ENCODE data around the gene CLDN9. TPM values are rescaled to one million over a fixed set of nuclear protein-coding genes. Genes with fewer than 3 reads are reported as not detected.

The CLDN9 gene
- total RNA-seq, 1 donor from 2014 or later: 2.3 TPM

GRCh38 chr16:3026609-3027488, 14.1 kb downstream of the CLDN9 start:
- DNase-seq (ENCODE audit: low spot score): no peak
- intact Hi-C loops (cut with DNase I): no loop called here

GRCh38 chr16:3027489-3027795, 14.7 kb downstream of the CLDN9 start:
- no peak for DNase-seq (ENCODE audit: low spot score)
- intact Hi-C loops (cut with DNase I): no loop called here

- peak; percentile 93 for DNase-seq (ENCODE audit: low spot score)
- intact Hi-C loops (cut with DNase I): no loop called here
Measured at GRCh38 chr16:3027983-3028715, 15.4 kb downstream of the CLDN9 start.

DNA sequence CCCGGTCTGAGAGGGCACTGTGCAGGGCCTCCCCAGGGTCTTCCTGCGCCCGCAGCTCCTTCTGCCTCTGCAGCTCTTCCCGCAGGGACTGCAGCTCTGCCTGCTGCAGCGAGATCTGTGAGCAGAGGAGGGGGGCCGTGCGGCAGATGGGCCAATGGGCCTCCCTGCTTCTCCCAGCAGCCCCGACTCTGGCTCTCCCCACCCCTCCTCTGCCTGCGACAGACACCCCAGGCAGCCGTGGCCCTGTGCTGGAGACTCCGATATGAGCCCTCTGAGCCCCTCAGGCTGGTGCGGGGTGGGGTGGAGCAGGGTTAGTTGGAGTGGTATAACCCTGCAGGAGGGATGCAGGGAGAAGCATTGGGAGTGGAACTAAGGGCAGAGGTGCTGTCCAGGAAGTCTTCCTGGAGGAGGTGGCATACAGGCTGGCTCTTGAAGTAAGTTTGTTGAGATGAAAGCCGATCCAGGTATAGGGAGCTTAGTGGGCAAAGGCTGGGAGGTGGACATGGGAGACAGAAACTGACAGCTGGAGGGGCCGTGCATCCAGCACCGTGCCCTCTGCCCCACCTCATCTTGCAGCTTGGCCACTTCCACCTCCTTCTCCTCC, 16.1 kb downstream of the CLDN9 start:
- intact Hi-C loops (cut with DNase I): no loop called here
- DNase-seq (ENCODE audit: low spot score): no peak

DNA sequence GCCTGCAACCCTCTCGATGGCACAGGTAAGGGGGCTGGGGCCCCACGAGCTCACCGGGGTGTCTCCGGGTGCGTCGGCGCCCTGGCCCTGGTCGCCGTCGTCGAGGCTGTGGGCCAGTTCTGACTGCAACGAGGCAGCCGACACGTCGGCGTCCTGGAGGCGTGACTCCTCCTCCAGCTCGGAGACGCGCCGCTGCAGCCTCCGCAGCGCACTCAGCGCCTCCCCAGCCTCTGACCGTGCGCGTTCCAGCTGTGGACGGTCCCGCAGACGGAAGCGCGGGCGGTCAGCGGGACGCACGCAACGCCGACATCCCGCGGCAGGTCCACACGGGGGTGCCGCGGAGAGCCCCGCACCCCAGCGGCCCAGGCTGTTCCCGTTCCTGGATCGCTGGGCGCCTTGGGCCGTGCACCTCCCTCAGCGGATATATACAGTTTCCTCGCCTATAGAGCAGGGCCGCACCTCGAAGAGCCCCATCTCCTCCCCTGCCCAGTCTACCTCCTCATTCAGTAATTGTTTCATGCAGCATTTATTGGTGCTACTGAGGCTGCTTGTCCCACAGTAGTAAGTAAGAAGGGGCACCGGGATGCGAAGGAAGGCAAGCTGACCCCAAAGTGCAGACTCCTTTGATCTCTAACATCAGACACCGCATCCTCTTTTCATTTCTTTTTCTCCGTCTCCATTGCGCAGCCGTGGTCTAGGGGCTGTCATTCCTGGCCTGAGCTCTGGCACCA, 16.9 kb downstream of the CLDN9 start:
- intact Hi-C loops (cut with DNase I): no loop called here
- DNase-seq (ENCODE audit: low spot score): no peak

DNA sequence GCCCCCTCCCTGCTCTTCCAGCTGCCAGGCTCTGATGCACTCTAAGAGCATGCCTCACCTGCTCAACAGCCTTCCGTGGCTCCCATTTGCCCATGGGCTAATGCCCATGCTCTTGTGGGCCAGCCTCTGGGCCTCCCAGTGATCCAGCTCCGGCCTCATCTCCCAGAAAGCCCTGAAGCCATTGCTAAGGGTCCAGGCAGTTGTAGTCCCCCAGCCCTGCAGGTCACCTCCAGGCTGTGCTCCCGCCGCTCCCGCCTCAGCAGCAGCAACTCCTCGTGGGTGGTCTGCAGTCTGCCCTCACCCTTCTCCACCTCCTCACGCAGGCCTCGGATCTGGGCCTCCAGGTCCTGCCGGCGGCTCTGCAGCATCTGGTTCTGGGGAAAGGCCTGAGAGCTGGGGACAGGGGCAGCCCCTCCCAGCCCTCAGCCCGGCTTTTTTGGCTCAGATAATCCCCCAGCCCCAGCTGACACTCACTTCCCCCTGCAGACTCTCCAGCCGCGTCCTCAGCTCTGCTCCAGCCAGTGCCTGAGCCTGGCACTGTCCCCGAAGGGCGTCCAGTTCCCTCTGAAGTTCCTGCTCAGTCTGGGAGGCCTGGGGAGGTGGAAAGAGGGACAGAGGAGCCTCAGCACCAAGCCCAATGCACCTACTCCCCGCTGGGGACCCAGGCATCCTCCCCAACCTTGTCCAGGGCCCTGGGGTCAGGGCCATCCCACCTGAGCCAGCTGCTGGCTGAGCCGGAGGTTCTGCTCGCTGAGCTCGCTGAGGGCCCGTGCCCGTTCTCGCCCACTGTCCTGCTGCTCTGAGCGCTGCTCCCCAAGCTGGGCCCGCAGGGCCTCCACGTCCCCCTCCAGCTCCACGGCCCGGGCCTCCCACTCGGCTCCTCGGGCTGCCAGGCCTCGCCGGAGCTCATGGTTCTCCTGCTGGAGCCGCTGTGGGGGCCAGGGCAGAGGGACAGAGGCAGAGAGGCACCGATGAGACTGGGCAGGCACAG, 17.8 kb downstream of the CLDN9 start:
- DNase-seq (ENCODE audit: low spot score): no peak
- intact Hi-C loops (cut with DNase I): no loop called here

DNA sequence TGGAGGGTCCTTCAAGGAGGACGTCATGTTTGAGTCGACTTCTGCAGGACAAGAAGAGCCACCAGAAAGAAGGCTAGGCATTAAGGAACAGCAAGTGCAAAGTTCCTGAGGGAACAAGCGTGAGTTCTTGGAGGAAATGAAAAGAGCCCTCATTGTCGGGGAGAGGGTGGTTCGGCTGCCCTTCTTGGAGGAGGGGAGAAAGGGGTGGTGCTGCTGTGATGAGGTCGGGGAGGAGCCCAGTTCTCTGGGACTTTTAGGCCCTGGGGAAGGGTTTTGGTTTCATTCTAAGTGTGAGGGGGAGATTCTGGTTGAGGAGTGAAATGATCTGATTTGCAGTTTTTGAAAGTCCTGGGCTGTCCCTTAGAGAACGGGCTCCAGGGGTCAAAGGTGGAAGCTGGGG, 19.9 kb downstream of the CLDN9 start:
- no peak for DNase-seq (ENCODE audit: low spot score)
- intact Hi-C loops (cut with DNase I): no loop called here

- DNase-seq (ENCODE audit: low spot score): no peak
- intact Hi-C loops (cut with DNase I): no loop called here
Measured at GRCh38 chr16:3035289-3035971, 22.7 kb downstream of the CLDN9 start.

DNA sequence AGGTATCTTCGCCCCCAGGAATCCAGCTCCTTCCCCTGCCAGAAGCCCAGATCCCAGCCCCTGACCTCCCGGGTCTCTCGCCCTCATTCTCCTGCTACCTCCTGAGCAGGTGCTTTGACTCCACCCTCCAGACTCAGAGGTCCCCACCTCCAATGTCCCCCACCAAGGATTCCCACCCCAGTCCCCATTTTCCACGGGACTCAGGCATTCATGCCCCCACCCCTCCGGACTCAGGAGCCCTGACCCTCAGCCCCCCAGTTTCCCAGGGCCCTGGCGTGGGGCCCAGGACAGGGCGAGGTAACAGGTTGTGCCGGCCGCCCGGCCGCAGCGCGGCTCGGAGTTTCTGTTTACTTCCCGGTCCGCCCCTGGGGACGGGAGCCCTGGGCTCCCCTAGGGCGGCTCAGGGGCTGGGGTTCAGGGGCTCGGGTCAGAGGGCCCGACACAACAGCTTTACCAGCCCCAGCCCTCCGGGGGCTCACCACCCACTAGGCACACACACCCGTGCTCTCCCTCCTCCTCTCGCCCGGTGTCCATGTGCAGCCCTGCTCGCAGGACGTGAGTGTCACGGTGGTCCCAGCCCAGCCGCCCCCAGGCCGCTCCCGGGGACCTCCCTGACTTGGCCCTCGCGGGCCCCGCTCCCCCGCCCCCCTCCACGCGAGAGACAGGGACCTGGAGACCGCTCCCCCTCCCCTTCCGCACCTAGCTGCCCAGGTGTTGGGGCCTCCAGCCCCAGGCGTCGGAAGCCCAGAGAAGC, 23.4 kb downstream of the CLDN9 start:
- intact Hi-C loops (cut with DNase I): no loop called here
- DNase-seq (ENCODE audit: low spot score): no peak

GRCh38 chr16:3036726-3037315, 24.1 kb downstream of the CLDN9 start, which contains the start of gene BICDL2:
TSS of gene BICDL2 (minus strand) at chr16:3036944. CDS start at chr16:3035496, 1,448 bp downstream.
- intact Hi-C loops (cut with DNase I): no loop called here
- DNase-seq (ENCODE audit: low spot score): no peak

DNA sequence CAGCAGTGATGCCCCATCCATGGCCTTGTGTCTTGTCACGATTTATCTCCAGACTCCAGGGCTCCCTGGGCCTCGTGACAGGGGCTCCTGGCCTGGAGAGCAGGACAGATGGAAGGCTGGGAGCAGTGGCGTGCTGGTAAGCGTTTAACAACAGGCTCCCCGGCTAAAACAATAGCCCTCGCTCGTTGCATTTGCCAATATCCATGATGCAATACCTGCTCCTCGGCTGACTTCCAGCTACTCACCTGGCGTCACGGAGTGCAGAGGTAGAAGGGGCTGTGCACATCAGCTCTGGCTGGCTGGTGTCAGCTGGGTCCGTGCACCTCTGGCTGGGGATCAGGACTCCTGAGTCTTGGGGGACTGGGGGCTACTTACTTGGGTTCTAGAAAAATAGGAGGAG, 25.5 kb downstream of the CLDN9 start:
- intact Hi-C loops (cut with DNase I): no loop called here
- no peak for DNase-seq (ENCODE audit: low spot score)

- DNase-seq (ENCODE audit: low spot score): no peak
- intact Hi-C loops (cut with DNase I): no loop called here
Measured at GRCh38 chr16:3038896-3039295, 26.2 kb downstream of the CLDN9 start.

DNA sequence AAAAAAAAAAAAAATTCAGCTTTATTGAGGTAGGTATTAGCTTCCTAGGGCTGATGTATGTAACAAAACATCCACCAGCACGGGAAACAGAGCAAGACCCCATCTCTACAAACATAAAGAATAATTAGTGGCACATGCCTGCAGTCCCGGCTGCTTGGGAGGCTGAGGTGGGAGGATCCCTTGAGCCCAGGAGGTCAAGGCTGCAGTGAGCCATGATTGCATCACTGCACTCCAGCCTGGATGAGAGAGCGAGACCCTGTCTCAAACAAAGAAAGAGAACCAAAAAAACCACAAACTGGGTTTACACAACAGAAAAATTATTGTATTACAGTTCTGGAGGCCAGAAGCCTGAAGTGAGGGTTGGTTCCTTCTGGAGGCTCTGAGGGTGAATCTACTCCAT, 29.7 kb downstream of the CLDN9 start:
- DNase-seq (ENCODE audit: low spot score): no peak
- intact Hi-C loops (cut with DNase I): no loop called here

- intact Hi-C loops (cut with DNase I): no loop called here
Measured at GRCh38 chr16:3044708-3045107, 32.0 kb downstream of the CLDN9 start.

GRCh38 chr16:3045758-3046640, 33.3 kb downstream of the CLDN9 start, which contains the start of gene MMP25:
TSS of gene MMP25 (plus strand) at chr16:3046561. CDS start at chr16:3046918, 357 bp downstream.
- peak; percentile 85 for DNase-seq (ENCODE audit: low spot score)
- intact Hi-C loops (cut with DNase I): no loop called here

More at GRCh38 chr16:3044708-3045107, 32.0 kb downstream of the CLDN9 start:
- DNase-seq (ENCODE audit: low spot score): no peak

Measured in cardiac septum (tissue), 1 donor.